GM21360 (cell line): ENCODE results near the gene PPM1B.
"Not testable (repeated sequence)": the region's sequence is repeated elsewhere in the genome, so short reads cannot be mapped to it uniquely, and the experiment has no call there.

Experiments
- ATAC-seq: cut with Tn5 transposase; IDR thresholded peaks from one replicate; pipeline ENCODE4 v1.9.1; 2021; ENCODE audit warnings: mild to moderate bottlenecking, moderate library complexity; ENCODE audit not compliant: unreplicated experiment

The PPM1B gene

GRCh38 chr2:44168681-44169154, at the start of gene PPM1B:
PPM1B (plus strand) TSS chr2:44168875; CDS start chr2:44201200, 32,325 bp downstream.
- ATAC-seq, result peak; percentile 73

- no peak for ATAC-seq
Measured at GRCh38 chr2:44119878-44120277, 48.8 kb upstream of the PPM1B start.

GRCh38 chr2:44120428-44120827, 48.2 kb upstream of the PPM1B start:
- ATAC-seq, result no peak

- no peak for ATAC-seq
Measured at GRCh38 chr2:44121899-44122298, 46.8 kb upstream of the PPM1B start.

GRCh38 chr2:44124500-44124899, 44.2 kb upstream of the PPM1B start:
- ATAC-seq, result no peak

GRCh38 chr2:44126106-44126797, 42.4 kb upstream of the PPM1B start:
- no peak for ATAC-seq

- ATAC-seq, result no peak
Measured at GRCh38 chr2:44130441-44130840, 38.2 kb upstream of the PPM1B start.

- no peak for ATAC-seq
Measured at GRCh38 chr2:44131177-44131576, 37.5 kb upstream of the PPM1B start.

- not testable (repeated sequence) for ATAC-seq
Measured at GRCh38 chr2:44133602-44134001, 35.1 kb upstream of the PPM1B start.

GRCh38 chr2:44134848-44135247, 33.8 kb upstream of the PPM1B start:
- ATAC-seq, result no peak

- ATAC-seq, result no peak
Measured at GRCh38 chr2:44135296-44135695, 33.4 kb upstream of the PPM1B start.

- ATAC-seq, result no peak
Measured at GRCh38 chr2:44135771-44136170, 32.9 kb upstream of the PPM1B start.

GRCh38 chr2:44136252-44136651, 32.4 kb upstream of the PPM1B start:
- no peak for ATAC-seq

GRCh38 chr2:44137048-44137447, 31.6 kb upstream of the PPM1B start:
- ATAC-seq, result no peak

- ATAC-seq, result no peak
Measured at GRCh38 chr2:44137872-44138551, 30.7 kb upstream of the PPM1B start.

GRCh38 chr2:44139741-44140140, 28.9 kb upstream of the PPM1B start:
- no peak for ATAC-seq

- ATAC-seq, result no peak
Measured at GRCh38 chr2:44142306-44142705, 26.4 kb upstream of the PPM1B start.

GRCh38 chr2:44143701-44144100, 25.0 kb upstream of the PPM1B start:
- no peak for ATAC-seq

GRCh38 chr2:44148999-44149398, 19.7 kb upstream of the PPM1B start:
- ATAC-seq, result no peak

GRCh38 chr2:44150473-44150872, 18.2 kb upstream of the PPM1B start:
- no peak for ATAC-seq

GRCh38 chr2:44152865-44153669, 15.6 kb upstream of the PPM1B start:
- ATAC-seq, result no peak
